Stimulated activated CD4-positive, alpha-beta T cell treated with anti-CD3 and anti-CD28 coated beads, Interleukin-4, amount 100 ng/mL, for 48 hours (primary cell): ENCODE measurements around the gene RAD50.
"Not testable (repeated sequence)": the region's sequence is repeated elsewhere in the genome, so short reads cannot be mapped to it uniquely, and the experiment has no call there.

Source experiments
- DNase-seq, 2 donors: peaks; one replicate each; pipeline ENCODE4 v3.0.0-alpha.2; 2020; ENCODE audit warnings: low read depth in 2 of 2

RAD50 gene

GRCh38 chr5:132674671-132675506, 118.1 kb downstream of the RAD50 start:
- DNase-seq = no peak

DNA sequence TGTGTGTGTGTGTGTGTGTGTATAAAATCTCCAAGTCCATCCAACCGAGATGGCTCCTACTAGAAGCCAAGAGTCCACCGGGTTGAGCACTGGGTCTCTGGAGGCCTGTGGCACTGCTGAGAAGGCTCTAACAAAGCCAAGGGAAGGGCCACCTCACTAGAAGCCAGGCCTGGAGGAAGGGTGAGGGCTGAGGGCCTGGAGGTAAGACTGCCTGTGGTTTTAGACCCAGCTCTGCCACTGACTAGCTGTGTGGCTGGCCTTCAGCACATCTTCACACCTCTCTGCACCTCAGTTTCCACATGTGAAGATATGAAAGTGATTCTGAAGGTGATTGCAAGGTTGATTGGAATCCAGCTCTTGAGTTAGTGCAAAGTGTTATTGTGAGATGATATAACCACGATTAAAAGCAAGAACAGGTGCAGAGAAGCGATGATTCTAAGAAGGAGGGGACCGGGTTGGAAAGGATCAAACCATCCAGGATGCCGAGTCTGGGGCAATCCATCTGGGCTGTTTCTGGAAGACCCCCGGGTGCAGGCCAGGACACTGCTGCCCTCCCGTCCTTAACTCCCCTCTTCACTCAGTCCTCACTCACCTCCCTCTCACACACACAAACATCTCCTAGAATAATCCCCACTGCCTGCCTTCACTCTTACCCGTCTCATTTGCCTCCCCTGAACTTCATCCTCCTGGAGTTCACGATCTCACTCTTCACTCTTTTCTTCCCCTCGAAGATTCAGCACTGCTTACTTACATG, 119.3 kb downstream of the RAD50 start:
- DNase-seq = no peak

GRCh38 chr5:132677191-132677590, 120.4 kb downstream of the RAD50 start:
- no peak for DNase-seq

GRCh38 chr5:132677682-132678400, 121.1 kb downstream of the RAD50 start:
- DNase-seq = no peak

GRCh38 chr5:132678735-132679134, 122.0 kb downstream of the RAD50 start:
- DNase-seq = no peak

- no peak for DNase-seq
These were observed 122.4 kb downstream of the RAD50 start for GRCh38 chr5:132679166-132679565.

DNA sequence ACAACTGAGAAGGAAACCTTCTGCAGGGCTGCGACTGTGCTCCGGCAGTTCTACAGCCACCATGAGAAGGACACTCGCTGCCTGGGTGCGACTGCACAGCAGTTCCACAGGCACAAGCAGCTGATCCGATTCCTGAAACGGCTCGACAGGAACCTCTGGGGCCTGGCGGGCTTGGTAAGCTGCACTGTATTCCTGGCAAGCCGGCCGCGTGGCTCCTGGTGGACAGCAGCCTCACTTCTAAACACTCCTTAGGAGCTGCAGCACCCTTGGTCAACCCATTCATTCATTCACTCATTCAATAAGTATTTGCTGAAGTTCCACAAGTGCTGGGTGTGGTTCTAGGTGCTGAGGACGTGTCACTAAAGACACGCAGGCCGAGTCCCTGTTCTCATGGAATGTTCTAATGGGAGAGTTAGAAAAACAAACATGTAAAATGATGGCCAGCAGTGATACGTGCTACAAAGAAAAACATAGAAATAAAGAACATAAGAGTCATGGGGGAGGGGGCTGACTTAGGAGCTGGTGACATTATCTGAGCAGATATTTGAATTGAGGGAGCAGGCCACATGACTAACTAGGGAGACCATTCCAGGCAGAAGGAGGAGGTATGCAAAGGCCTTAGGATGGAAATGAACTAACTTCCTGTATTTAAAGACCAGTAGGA, 123.1 kb downstream of the RAD50 start:
- DNase-seq = no peak

- no peak for DNase-seq
These were observed 124.2 kb downstream of the RAD50 start for GRCh38 chr5:132680780-132681475.

- DNase-seq = no peak
These were observed 124.7 kb downstream of the RAD50 start for GRCh38 chr5:132681476-132681831.

DNA sequence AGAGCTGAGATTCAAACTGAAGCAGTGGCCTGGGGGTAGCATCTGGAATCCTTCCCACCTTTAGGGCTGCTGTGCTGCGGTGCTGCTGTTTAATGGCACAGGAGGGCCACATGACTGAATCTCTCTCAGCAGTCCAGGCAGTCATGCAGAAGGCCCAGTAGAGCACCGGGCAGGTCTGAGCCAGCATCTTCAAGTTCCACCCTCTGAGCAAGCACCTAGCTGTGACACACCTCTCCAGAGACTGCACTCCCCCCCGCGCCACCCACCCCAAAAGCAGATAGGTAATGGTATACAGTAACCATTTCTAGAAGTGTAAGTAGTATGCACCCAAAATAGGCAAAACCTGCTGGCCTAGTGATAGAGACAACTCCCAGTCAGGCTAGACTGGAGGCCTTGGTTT, 125.2 kb downstream of the RAD50 start:
- no peak for DNase-seq

DNA sequence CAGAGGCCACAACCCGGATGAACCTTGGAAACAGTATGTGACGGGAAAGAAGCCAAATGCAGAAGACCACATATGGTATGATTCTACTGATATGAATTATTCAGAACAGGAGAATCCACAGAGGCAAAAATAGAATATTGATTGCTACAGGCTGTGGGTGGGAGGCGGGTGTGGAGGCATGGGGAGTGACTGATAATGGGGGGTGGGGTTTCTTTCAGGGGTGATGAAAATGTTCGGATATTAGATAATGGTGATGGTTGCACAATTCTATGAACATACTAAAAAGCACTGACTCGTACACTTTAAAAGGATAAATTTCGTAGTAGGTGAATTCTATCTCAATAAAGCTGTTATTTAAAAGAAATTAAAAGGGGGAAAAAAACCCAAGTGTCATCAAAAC, 127.7 kb downstream of the RAD50 start:
- no peak for DNase-seq

GRCh38 chr5:132684922-132685720, 128.3 kb downstream of the RAD50 start:
- no peak for DNase-seq

DNA sequence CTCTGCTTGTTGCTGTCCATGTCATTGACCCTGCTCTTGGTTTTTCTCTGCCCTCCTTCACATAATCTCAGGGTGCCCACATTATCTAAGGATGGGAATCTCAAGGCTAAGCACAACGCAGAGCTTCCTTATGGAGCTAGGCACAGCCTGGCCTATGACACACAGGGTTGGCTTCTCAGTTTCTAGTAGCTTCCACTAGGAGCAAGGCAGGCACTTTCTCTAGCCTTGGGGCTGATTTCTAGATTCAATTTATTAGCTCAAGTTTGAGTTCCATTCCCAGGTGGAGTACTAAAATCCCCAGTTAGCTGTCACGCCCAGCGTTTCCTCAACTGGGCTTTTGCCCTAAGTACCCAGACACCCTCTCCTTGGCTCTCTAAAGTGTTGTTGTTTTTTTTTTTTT, 129.4 kb downstream of the RAD50 start:
- no peak for DNase-seq

DNA sequence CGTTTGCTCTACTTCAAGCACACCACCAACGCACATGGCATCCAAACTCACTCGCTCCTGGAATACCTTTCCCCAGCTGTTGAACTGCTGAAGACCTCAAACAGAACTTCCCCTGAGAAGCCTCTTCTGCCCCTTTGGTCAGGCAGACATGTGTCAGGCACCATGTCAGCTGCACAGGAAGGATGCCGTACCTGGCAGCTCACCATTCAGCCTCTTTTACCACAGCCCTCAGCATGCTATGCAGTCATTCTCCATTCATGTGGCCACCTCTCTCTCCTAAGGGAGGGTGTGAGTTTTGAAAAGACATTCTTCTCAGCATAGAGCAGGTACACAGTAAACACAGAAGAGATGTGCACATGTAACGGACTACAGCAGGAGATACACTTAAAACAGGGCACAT, 131.2 kb downstream of the RAD50 start:
- DNase-seq = no peak

GRCh38 chr5:132688536-132689339, 132.0 kb downstream of the RAD50 start:
- no peak for DNase-seq

DNA sequence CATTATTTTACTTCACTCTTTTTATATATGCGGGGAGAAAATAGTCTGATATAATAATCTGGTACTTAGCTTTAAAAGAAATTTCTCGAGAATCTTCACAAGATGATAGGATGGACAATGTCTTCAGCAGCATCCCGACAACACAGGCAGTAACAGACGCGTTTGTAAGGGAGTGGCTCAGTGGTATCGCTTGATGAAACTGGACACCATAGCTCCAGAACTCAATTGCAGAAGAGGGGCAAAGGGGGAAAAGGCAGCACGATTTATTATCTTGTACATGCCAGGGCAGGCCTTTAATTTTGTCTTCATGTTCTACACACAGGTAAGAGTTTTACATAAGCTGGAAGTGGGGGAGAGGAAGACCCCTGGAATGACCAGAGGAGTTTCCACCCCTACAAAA, 132.7 kb downstream of the RAD50 start:
- DNase-seq = no peak

DNA sequence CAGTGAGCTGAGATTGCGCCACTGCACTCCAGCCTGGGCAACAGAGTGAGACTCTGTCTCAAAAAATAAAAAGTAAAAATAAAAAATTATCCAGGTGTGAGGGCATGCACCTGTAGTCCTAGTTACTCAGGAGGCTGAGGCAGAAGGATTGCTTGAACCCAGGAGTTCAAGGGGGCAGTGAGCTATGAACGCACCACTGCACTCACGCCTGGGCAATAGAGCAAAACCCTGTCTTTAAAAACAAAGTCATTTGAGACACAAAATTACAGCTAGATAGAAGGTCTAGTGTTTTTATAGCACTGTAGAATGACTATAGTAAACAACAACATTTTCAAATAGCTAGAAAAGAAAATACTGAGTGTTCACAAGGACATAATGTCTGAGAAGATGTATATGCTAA, 133.4 kb downstream of the RAD50 start:
- no peak for DNase-seq

GRCh38 chr5:132691755-132692631, 135.2 kb downstream of the RAD50 start:
- DNase-seq = not testable (repeated sequence)

DNA sequence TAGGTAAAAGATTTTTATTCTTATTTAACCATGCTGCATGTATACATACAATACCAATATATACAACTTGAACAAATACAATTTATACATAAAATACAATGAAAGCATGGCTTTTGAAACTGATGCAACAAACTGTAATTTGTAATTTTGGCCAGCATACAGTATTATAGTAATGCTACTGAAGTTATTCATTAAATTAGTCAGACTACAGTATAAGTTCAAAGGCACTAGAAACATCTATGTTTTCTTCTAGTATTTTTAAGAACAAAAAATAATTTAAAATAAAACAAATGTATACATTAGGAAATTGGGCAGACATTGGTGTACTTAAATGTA, 135.8 kb downstream of the RAD50 start:
- no peak for DNase-seq
